22Rv1 (cell line): Measurements from ENCODE around the gene MTPN.

ENCODE experiments used
- ZFX ChIP-seq: fragments of 450-650 bp; IDR thresholded peaks from 2 replicates; pipeline ENCODE4 v1.6.1; 2017; ENCODE audit warnings: antibody characterized with exemption, borderline replicate concordance
- TF ChIP-seq, protein P1 (sequence below): fragments of 450-650 bp; IDR thresholded peaks from 2 replicates; pipeline ENCODE4 v1.5.1; 2017; ENCODE audit warnings: mild to moderate bottlenecking

DNA sequence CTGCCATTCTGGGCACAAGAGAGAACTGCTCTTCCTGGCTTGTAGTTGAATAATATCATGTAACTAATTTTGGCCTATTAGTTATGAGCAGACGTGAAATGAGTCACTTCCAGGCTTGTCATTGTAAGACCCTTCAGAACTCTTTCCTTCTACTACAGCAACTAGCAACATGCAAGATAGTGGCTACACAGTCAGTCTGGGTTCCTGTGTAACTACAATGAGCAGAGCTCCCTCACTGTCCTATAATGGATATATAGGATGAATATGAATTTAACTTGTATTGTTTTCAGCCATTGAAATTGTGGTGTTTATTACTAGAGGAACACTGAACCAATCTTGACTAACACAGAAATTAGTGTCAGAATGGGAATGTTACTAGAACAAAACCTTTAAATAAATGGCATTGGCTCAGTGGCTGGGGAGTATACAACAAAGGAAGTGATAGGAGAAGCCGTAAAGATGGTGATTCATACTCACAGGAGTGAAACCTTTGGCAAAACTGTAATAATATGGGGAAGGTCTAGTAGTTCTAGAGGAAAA is 2.9 kb upstream of the MTPN start:
- TF ChIP-seq, protein P1, sequence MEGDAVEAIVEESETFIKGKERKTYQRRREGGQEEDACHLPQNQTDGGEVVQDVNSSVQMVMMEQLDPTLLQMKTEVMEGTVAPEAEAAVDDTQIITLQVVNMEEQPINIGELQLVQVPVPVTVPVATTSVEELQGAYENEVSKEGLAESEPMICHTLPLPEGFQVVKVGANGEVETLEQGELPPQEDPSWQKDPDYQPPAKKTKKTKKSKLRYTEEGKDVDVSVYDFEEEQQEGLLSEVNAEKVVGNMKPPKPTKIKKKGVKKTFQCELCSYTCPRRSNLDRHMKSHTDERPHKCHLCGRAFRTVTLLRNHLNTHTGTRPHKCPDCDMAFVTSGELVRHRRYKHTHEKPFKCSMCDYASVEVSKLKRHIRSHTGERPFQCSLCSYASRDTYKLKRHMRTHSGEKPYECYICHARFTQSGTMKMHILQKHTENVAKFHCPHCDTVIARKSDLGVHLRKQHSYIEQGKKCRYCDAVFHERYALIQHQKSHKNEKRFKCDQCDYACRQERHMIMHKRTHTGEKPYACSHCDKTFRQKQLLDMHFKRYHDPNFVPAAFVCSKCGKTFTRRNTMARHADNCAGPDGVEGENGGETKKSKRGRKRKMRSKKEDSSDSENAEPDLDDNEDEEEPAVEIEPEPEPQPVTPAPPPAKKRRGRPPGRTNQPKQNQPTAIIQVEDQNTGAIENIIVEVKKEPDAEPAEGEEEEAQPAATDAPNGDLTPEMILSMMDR: no peak
- TF ChIP-seq ZFX: no peak
